ENCODE data around the gene CCM2.

CCM2 gene

DNA sequence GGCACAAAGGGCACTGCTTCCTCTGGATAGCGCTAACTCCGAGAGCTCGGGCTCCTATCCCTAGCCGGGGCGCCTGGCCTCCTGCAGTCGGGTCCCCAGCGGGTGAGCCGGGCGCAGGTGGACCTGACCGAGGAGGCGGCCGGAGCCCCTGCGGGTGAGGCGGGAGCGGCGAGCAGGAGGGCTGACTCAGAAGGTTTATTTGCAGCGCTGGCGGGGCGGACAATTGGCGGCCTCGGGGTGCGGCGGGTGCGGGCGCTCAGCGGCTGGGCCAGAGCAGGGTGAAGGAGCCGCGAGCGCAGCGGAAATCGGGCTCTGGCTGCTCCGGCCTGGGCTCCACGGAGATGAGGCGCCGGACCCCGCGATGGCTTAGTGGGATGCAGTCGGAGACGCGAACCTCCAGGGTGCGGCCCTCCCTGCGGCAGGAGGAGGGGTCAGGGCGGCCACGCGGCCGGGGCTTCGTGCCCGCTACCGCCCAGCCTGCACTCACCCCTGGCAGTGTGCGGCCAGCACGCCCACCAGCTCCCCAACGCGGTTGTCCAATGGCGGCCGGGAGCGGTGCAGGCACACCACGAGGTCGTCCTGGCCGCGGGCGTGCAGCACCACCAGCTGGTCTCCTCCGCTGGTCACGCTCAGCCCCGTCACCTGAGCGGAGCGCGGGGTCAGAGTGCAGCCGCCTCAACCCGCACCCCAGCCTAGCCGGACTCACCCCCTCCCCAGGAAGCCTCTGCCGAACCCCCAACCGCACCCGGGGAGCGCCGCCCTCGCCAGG lies 37.3 kb upstream of the CCM2 start:
- H3K27me3 ChIP-seq = no peaks in the 10 kb centered on the region
- no peak overlapping the region for H3K4me3 ChIP-seq
- no peak overlapping the region for H3K9ac ChIP-seq
- H3K4me1 ChIP-seq = no peaks in the 10 kb centered on the region
- H3K4me2 ChIP-seq = no peak overlapping the region
- no peak overlapping the region for H3K27ac ChIP-seq
- no peak for TF ChIP-seq Cebpa-rat (IDR thresholded peaks at IDR 0.05)
- H4K20me1 ChIP-seq = no peaks in the 10 kb centered on the region
- H3K36me3 ChIP-seq = peaks cover 56% of the 10 kb centered on the region; the same call in 1 of the 2 replicates
- no peaks in the 10 kb centered on the region for H3K9me3 ChIP-seq

DNA sequence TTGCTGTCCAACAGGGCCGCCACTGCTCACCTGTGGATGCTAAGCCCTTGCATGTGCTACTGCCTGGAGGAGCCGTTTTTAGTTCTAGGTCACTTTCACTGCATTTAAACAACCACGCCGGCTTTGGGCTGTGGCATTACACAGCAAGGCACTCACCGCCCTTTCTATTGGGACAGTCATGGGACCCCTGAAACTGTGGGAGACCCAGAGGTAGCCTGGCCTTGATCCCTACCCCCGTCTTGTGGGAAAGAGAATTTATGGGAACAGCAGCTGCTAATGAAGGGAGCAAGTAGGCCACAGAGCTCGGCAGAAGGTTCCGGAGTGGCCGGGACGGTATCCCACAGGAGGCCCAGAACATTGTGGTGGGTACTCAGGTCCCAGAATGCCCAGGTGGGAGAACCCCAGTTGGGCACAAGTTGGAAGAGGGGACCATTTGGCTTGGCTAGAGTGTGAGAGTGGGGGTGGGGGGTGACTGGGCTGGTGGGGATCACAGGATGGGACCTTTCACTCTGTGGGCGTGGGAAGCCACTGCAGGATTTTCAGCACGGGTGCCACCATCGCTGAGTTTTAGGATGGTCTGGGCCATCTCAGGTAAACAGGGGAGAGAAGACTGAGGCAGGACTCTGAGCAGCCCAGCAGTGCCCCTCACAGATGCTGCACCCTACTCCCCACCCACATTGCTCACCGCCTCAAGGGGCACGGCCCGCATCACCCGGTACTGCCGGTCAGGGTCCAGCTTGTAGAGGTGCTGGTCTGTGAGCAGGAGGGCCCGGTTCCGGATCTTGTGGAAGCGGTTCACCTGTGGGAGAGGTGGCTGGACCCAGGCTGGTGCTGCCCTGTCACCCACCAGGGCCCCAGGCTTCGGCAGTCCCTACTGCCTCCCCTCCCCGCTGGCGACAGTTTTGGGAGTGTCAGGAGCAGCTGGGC lies 36.4 kb upstream of the CCM2 start:
- no peak for TF ChIP-seq Cebpa-rat (IDR thresholded peaks at IDR 0.05)

GRCh38 chr7:44964384-44964830 lies 35.6 kb upstream of the CCM2 start:
- Histone ChIP-seq H3K27me3 (no peaks in the 10 kb centered on the region), H3K4me2 (no peak overlapping the region), H3K4me3 (no peak overlapping the region), H3K36me3 (peaks cover 71% of the 10 kb centered on the region; the same call in 1 of the 2 replicates), H4K20me1 (no peaks in the 10 kb centered on the region), H3K4me1 (peaks cover 4% of the 10 kb centered on the region), H3K9me3 (no peaks in the 10 kb centered on the region), H3K9ac (no peak overlapping the region), H3K27ac (no peak overlapping the region)
- no peak for TF ChIP-seq Cebpa-rat (IDR thresholded peaks at IDR 0.05)

More for the DNA sequence above, 36.4 kb upstream of the CCM2 start:
- H3K27ac ChIP-seq = no peak overlapping the region
- H3K9me3 ChIP-seq = no peaks in the 10 kb centered on the region
- H3K9ac ChIP-seq = no peak overlapping the region
- H3K36me3 ChIP-seq = peaks cover 66% of the 10 kb centered on the region; the same call in 1 of the 2 replicates
- H3K4me1 ChIP-seq = no peaks in the 10 kb centered on the region
- no peaks in the 10 kb centered on the region for H3K27me3 ChIP-seq
- no peak overlapping the region for H3K4me2 ChIP-seq
- no peak overlapping the region for H3K4me3 ChIP-seq
- H4K20me1 ChIP-seq = no peaks in the 10 kb centered on the region

- Histone ChIP-seq H3K4me3 (no peak overlapping the region), H3K4me2 (no peak overlapping the region), H3K9me3 (no peaks in the 10 kb centered on the region), H3K4me1 (peaks cover 9% of the 10 kb centered on the region), H3K36me3 (peaks cover 77% of the 10 kb centered on the region; the same call in 1 of the 2 replicates), H3K27me3 (no peaks in the 10 kb centered on the region), H3K27ac (no peak overlapping the region), H4K20me1 (no peaks in the 10 kb centered on the region), H3K9ac (no peak overlapping the region)
- no peak for TF ChIP-seq Cebpa-rat (IDR thresholded peaks at IDR 0.05)
These were observed 35.1 kb upstream of the CCM2 start for GRCh38 chr7:44964831-44965440.

GRCh38 chr7:44965441-44965903 lies 34.5 kb upstream of the CCM2 start:
- no peaks in the 10 kb centered on the region for H4K20me1 ChIP-seq
- no peak overlapping the region for H3K9ac ChIP-seq
- no peaks in the 10 kb centered on the region for H3K27me3 ChIP-seq
- H3K4me3 ChIP-seq = no peak overlapping the region
- peaks cover 15% of the 10 kb centered on the region for H3K4me1 ChIP-seq
- no peak for TF ChIP-seq Cebpa-rat (IDR thresholded peaks at IDR 0.05)
- no peak overlapping the region for H3K4me2 ChIP-seq
- no peaks in the 10 kb centered on the region for H3K9me3 ChIP-seq
- peaks cover 82% of the 10 kb centered on the region; the same call in 1 of the 2 replicates for H3K36me3 ChIP-seq
- no peak overlapping the region for H3K27ac ChIP-seq

DNA sequence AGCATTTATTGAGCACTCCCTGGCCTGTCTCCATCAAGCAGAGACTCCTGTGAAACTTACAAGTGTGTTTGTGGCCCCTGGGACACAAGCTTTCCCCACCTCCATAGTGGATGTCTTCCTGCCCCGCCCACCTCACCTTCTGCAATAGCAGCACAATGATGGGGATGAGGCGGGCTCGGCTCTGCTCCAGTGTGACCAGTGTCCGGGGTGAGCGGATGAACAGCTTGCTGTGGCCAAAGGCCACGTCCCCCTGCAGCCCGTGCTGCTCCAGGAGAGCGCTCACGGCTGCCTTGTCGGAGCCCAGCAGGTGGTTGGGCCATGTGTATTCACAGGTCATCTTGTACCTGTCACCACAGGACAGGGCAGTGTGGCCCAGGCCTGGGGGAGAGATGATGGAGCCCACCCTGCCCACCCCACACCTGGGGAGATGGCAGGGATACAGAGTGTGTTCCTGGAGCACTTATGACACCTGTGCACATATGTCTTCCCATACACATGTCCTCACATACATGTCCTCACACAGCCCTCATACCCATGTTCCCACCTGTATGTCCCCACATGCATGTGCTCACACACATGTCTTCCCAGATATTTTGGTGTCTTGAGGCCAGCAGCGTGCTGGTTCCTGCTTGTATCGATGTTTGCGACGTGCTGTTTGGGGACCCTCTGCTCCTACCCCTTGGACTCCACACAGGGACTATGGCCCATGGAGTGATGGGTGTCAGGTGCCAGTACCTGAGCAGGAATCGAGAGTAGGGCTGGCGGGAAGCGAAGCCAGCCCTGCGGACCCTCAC lies 33.9 kb upstream of the CCM2 start:
- peaks cover 21% of the 10 kb centered on the region for H3K4me1 ChIP-seq
- no peaks in the 10 kb centered on the region for H3K27me3 ChIP-seq
- H3K4me2 ChIP-seq = no peak overlapping the region
- peaks cover 89% of the 10 kb centered on the region; the same call in 1 of the 2 replicates for H3K36me3 ChIP-seq
- H3K4me3 ChIP-seq = no peak overlapping the region
- H3K9ac ChIP-seq = no peak overlapping the region
- no peak overlapping the region for H3K27ac ChIP-seq
- no peak for TF ChIP-seq Cebpa-rat (IDR thresholded peaks at IDR 0.05)
- no peaks in the 10 kb centered on the region for H3K9me3 ChIP-seq
- H4K20me1 ChIP-seq = no peaks in the 10 kb centered on the region

DNA sequence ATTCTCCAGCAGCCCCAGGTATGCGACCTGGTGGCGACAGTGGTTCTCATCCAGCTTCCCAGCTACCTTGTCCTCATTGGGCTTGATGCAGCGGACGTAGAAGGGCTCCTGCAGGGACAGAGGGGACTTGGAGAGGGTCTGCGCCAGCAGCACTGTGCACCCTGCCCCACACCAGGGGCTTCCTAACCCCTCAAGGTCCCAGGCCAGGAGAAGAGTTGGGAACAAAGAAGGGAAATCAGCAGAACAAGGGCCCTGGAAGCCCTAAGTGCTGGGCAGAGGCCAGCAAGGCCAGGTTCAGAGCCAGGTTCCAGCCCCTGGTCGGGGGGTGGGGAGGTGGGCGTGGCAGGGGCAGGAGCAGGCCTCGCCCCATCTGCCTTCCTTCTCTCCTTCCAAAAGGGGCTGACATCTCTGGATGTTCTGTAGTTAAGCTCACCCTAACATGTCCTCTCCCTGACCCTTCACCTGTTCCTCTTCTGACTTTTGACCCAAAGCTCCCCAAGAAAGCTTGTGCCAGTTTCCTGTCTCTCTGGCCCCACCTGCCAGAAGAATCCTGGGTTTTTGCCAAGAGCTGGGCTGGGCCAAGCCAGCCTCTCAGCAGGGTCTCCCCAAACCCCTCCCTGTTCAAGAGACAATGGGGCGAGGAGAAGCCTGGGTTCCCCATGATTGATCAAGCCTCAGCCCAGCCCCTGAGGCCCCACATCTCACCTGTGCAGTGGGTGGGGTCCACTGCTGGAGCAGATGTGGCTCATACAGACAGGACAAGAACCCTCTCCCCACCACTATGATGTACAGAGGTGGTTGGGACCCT lies 33.1 kb upstream of the CCM2 start:
- Histone ChIP-seq H3K9me3 (no peaks in the 10 kb centered on the region), H3K36me3 (peaks cover 96% of the 10 kb centered on the region; the same call in 1 of the 2 replicates), H3K9ac (no peak overlapping the region), H3K4me2 (no peak overlapping the region), H3K27ac (0 out of 2 replicates have a peak overlapping the region, but pooled peaks have one; percentile 4), H3K4me3 (no peak overlapping the region), H3K4me1 (peaks cover 28% of the 10 kb centered on the region), H3K27me3 (no peaks in the 10 kb centered on the region), H4K20me1 (no peaks in the 10 kb centered on the region)
- no peak for TF ChIP-seq Cebpa-rat (IDR thresholded peaks at IDR 0.05)
